Testis (tissue), 3 donors: ENCODE measurements around the gene CLEC20A. TPM values are rescaled to one million over a fixed set of nuclear protein-coding genes. Genes with fewer than 3 reads are reported as not detected.

Source experiments
- DNase-seq: peaks from one replicate; pipeline ENCODE4 v3.0.0-alpha.2; 2019
- H3K27ac ChIP-seq, 2 donors: fragments of 200-600 bp; sonication (generic); one replicate each; pipeline ENCODE4 v1.5.1; 2019
- H3K27me3 ChIP-seq: fragments of 200-600 bp; sonication (generic); one replicate; pipeline ENCODE4 v1.5.1; 2019
- H3K36me3 ChIP-seq: fragments of 200-600 bp; sonication (generic); one replicate; pipeline ENCODE4 v1.5.1; 2017; ENCODE audit warnings: low read depth; ENCODE audit errors: missing control alignments
- H3K4me1 ChIP-seq: fragments of 200-600 bp; sonication (generic); one replicate; pipeline ENCODE4 v1.5.1; 2019
- H3K4me3 ChIP-seq, 2 donors: fragments of 200-600 bp; sonication (generic); one replicate each; pipeline ENCODE4 v1.5.1; 2017 to 2019
- H3K9me3 ChIP-seq: fragments of 200-600 bp; sonication (generic); one replicate; pipeline ENCODE4 v1.5.1; 2017
- CTCF ChIP-seq, 3 experiments: fragments of 450-650 bp in 2 of 3; fragments of 200-600 bp in 1 of 3; sonication (generic) in 1 of 3; IDR thresholded peaks; one replicate each; pipeline ENCODE4 v1.5.1; 2016 to 2019; ENCODE audit warnings: antibody characterized with exemption in 3 of 3, mild to moderate bottlenecking in 2 of 3, moderate library complexity in 1 of 3
- POLR2A ChIP-seq: fragments of 450-650 bp; IDR thresholded peaks from one replicate; pipeline ENCODE4 v1.6.1; 2017; ENCODE audit warnings: antibody characterized with exemption, mild to moderate bottlenecking, moderate library complexity
- WGBS, 2 donors: methylation state at CpG; one replicate each; pipeline ENCODE4 v1.1.5; 2018; 5-methylcytosine and 5-hydroxymethylcytosine counted together
- intact Hi-C: fragments of 100-400 bp; cut with DNase I; formaldehyde crosslinking; loops from one replicate; pipeline ENCODE4 v1.15.1; 2023; ENCODE audit warnings: low total_unique reads
- polyA plus RNA-seq: library from polyadenylated mRNA; stranded (reverse); fragments of 350-450 nt; fragmentation: Illumina TruSeq; extraction: RNeasy Lipid Tissue Mini Kit (QIAGEN cat#74804); gene quantifications from one replicate; pipeline ENCODE4 v1.2.3, GENCODE V29; 2014; ENCODE audit warnings: low read depth, low replicate concordance; ENCODE audit not compliant: insufficient read depth
- total RNA-seq, 2 donors: library from RNA; depleted of rRNA; stranded (reverse); fragments of >200 nt; gene quantifications; one replicate each; pipeline ENCODE4 v1.2.3, GENCODE V29; 2016

Gene CLEC20A
- total and polyA plus RNA-seq, 3 donors from 2014 or later = 1.1 to 7.5 (median 6.1) TPM

- Histone ChIP-seq H3K36me3 (no peaks in the 10 kb centered on the region), H3K4me1 (no peaks in the 10 kb centered on the region), H3K27ac (no peak overlapping the region), H3K4me3 (no peak overlapping the region), H3K27me3 (no peaks in the 10 kb centered on the region), H3K9me3 (no peaks in the 10 kb centered on the region)
- intact Hi-C loops = no loop called here
- WGBS, 2 donors = 90 to 93% methylated on average over 5 of the region's 5 CpGs
- TF ChIP-seq CTCF (IDR thresholded peaks at IDR 0.05) (no peak), POLR2A (no peak)
- DNase-seq = no peak
These were observed 6.1 kb upstream of the CLEC20A start for GRCh38 chr1:178502856-178503255.

- Histone ChIP-seq H3K4me3 (no peak overlapping the region), H3K4me1 (no peaks in the 10 kb centered on the region), H3K27me3 (no peaks in the 10 kb centered on the region), H3K36me3 (no peaks in the 10 kb centered on the region), H3K9me3 (no peaks in the 10 kb centered on the region), H3K27ac (no peak overlapping the region)
- 93 to 98% methylated on average over 3 of the region's 3 CpGs for WGBS, 2 donors
- DNase-seq = peak; percentile 9
- no peak for TF ChIP-seq POLR2A
- no peak for TF ChIP-seq CTCF (IDR thresholded peaks at IDR 0.05)
- intact Hi-C loops = no loop called here
These were observed 5.6 kb upstream of the CLEC20A start for GRCh38 chr1:178502330-178502714.

- TF ChIP-seq POLR2A (no peak), CTCF (IDR thresholded peaks at IDR 0.05) (peak; percentile 43 to 83 (median 61))
- no peaks in the 10 kb centered on the region for H3K4me1 ChIP-seq
- peak; percentile 79 for DNase-seq
- H3K9me3 ChIP-seq = no peaks in the 10 kb centered on the region
- intact Hi-C loops = no loop called here
- H3K36me3 ChIP-seq = no peaks in the 10 kb centered on the region
- WGBS, 2 donors = 31 to 36% methylated on average over 5 of the region's 5 CpGs
- H3K4me3 ChIP-seq = no peak overlapping the region
- H3K27ac ChIP-seq = no peak overlapping the region
- no peaks in the 10 kb centered on the region for H3K27me3 ChIP-seq
These were observed 5.1 kb upstream of the CLEC20A start for GRCh38 chr1:178501705-178502329.

GRCh38 chr1:178500936-178501554 is 4.3 kb upstream of the CLEC20A start:
- no peaks in the 10 kb centered on the region for H3K9me3 ChIP-seq
- no peaks in the 10 kb centered on the region for H3K36me3 ChIP-seq
- intact Hi-C loops = no loop called here
- no peak overlapping the region for H3K27ac ChIP-seq
- no peaks in the 10 kb centered on the region for H3K4me1 ChIP-seq
- H3K4me3 ChIP-seq = no peak overlapping the region
- TF ChIP-seq POLR2A (no peak), CTCF (IDR thresholded peaks at IDR 0.05) (no peak)
- no peaks in the 10 kb centered on the region for H3K27me3 ChIP-seq
- peak; percentile 8 for DNase-seq
- 94 to 98% methylated on average over 10 of the region's 10 CpGs for WGBS, 2 donors
